Osteoblast (primary cell): Measurements from ENCODE around the gene ATG2B. TPM values are rescaled to one million over a fixed set of nuclear protein-coding genes. Genes with fewer than 3 reads are reported as not detected.

ENCODE experiments used
- DNase-seq: peaks from one replicate; pipeline ENCODE4 v3.0.0; 2011; ENCODE audit warnings: low spot score, mixed read lengths; ENCODE audit not compliant: insufficient read length; ENCODE audit errors: missing footprints
- H2AFZ ChIP-seq: 2 replicates; pipeline ENCODE4 v1.6.0; 2011; ENCODE audit warnings: mild to moderate bottlenecking, low read length
- H3K27ac ChIP-seq: 2 replicates; pipeline ENCODE4 v1.5.1; 2011; ENCODE audit warnings: mild to moderate bottlenecking, low read depth, low read length, moderate library complexity
- H3K27me3 ChIP-seq: 2 replicates; pipeline ENCODE4 v1.6.0; 2012; ENCODE audit warnings: mild to moderate bottlenecking, control low read depth, inconsistent platforms, low read length, moderate library complexity; ENCODE audit not compliant: insufficient read depth
- H3K36me3 ChIP-seq: 2 replicates; pipeline ENCODE4 v1.5.1; 2011; ENCODE audit warnings: mild to moderate bottlenecking, low read length, control low read depth, moderate library complexity; ENCODE audit not compliant: insufficient read depth
- H3K4me1 ChIP-seq: 2 replicates; pipeline ENCODE4 v1.5.1; 2011; ENCODE audit warnings: mild to moderate bottlenecking, low read length, control low read depth, moderate library complexity; ENCODE audit not compliant: insufficient read depth
- H3K4me2 ChIP-seq: 2 replicates; pipeline ENCODE4 v1.6.0; 2011; ENCODE audit warnings: mild to moderate bottlenecking, low read length; ENCODE audit not compliant: insufficient read depth
- H3K4me3 ChIP-seq: fragments of 200-600 bp; sonication (generic); 3 replicates; pipeline ENCODE4 v1.5.1; 2012; ENCODE audit warnings: mild to moderate bottlenecking, low read length, inconsistent platforms; ENCODE audit not compliant: insufficient read depth
- H3K79me2 ChIP-seq: 2 replicates; pipeline ENCODE4 v1.6.0; 2012; ENCODE audit warnings: mild to moderate bottlenecking, low read length, control low read depth, inconsistent platforms; ENCODE audit not compliant: insufficient read depth
- H3K9me3 ChIP-seq: 2 replicates; pipeline ENCODE4 v1.5.1; 2011; ENCODE audit warnings: low read depth, low read length, control low read depth
- H4K20me1 ChIP-seq: 2 replicates; pipeline ENCODE4 v1.6.0; 2012; ENCODE audit warnings: mild to moderate bottlenecking, low read length, control low read depth; ENCODE audit not compliant: insufficient read depth
- total RNA-seq: library from RNA; depleted of rRNA; stranded (reverse); fragments of >200 nt; gene quantifications from 2 replicates; pipeline ENCODE4 v1.2.3, GENCODE V29; 2012
- TF ChIP-seq, protein P1 (sequence below): IDR thresholded peaks from 2 replicates; pipeline ENCODE4 v1.5.1; 2011; ENCODE audit warnings: mild to moderate bottlenecking, low read depth, low read length, moderate library complexity; ENCODE audit errors: extremely low read depth

The ATG2B gene
- total RNA-seq, 1 donor = 35.1 TPM

DNA sequence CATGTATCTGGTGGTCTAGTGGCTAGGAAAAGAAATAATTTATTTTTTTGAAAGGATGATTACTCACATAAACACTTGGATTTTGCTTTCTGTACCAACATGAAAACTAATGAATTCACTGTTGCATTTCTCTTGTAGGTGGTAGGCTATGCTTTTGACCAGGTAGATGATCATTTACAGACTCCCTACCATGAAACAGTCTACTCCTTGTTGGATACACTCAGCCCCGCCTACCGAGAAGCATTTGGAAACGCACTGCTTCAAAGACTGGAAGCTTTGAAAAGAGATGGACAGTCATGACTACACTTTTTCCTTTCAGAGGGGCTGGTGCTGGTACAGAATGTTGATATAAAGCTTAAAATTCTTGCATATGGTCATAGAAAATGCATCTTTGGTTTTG, 22.2 kb upstream of the ATG2B start:
- Histone ChIP-seq H2AFZ (no peak overlapping the region), H3K4me3 (no peak overlapping the region), H3K4me1 (no peaks in the 10 kb centered on the region), H3K36me3 (peaks cover 11% of the 10 kb centered on the region), H4K20me1 (no peaks in the 10 kb centered on the region), H3K4me2 (no peak overlapping the region), H3K27ac (no peak overlapping the region), H3K27me3 (no peaks in the 10 kb centered on the region), H3K9me3 (no peaks in the 10 kb centered on the region), H3K79me2 (no peaks in the 10 kb centered on the region)
- TF ChIP-seq, protein P1, sequence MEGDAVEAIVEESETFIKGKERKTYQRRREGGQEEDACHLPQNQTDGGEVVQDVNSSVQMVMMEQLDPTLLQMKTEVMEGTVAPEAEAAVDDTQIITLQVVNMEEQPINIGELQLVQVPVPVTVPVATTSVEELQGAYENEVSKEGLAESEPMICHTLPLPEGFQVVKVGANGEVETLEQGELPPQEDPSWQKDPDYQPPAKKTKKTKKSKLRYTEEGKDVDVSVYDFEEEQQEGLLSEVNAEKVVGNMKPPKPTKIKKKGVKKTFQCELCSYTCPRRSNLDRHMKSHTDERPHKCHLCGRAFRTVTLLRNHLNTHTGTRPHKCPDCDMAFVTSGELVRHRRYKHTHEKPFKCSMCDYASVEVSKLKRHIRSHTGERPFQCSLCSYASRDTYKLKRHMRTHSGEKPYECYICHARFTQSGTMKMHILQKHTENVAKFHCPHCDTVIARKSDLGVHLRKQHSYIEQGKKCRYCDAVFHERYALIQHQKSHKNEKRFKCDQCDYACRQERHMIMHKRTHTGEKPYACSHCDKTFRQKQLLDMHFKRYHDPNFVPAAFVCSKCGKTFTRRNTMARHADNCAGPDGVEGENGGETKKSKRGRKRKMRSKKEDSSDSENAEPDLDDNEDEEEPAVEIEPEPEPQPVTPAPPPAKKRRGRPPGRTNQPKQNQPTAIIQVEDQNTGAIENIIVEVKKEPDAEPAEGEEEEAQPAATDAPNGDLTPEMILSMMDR = no peak
- DNase-seq = no peak

DNA sequence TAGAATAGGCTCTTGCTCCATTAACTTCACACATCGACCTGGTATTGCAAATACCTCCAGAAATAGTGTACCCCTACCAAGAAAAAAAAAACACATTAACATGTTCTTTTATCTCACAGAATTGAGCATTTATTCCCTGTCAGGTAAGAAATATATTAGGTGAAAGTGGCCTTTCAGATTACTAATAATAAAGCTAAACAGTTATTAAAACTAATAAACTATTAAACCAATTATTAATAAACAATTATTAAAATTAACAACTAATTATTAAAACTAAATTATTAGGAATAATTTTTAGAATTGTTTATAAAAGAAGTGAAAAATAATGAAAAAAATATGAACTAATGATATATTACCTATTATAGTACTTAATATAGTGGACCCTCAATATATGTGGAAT, 21.6 kb upstream of the ATG2B start:
- no peaks in the 10 kb centered on the region for H3K4me1 ChIP-seq
- no peak overlapping the region for H3K4me2 ChIP-seq
- no peak overlapping the region for H3K27ac ChIP-seq
- H3K4me3 ChIP-seq = no peak overlapping the region
- no peaks in the 10 kb centered on the region for H3K27me3 ChIP-seq
- H2AFZ ChIP-seq = no peak overlapping the region
- no peaks in the 10 kb centered on the region for H3K79me2 ChIP-seq
- no peaks in the 10 kb centered on the region for H4K20me1 ChIP-seq
- no peaks in the 10 kb centered on the region for H3K9me3 ChIP-seq
- no peak for DNase-seq
- TF ChIP-seq, protein P1 = no peak
- H3K36me3 ChIP-seq = peaks cover 11% of the 10 kb centered on the region

DNA sequence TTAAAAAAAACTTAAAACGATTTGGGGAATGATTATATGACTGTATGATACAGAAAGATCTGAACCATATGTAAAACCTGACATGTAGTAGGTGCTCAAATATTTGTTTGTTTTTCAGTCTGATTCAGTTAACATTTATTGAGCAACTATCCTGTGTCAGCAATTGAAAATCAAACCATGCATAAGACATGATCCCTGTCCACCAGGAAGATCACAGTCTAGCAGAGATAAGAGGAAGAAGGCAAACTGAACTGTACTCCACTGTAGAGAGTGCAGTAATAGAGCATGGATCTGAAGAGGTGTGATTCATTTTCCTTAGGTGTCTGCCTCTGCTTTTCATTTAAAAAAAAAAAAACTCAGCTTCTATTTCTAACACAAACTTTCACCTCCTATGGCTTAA, 20.9 kb upstream of the ATG2B start:
- Histone ChIP-seq H3K4me3 (no peak overlapping the region), H3K4me2 (no peak overlapping the region), H4K20me1 (no peaks in the 10 kb centered on the region), H3K4me1 (no peaks in the 10 kb centered on the region), H2AFZ (no peak overlapping the region), H3K9me3 (no peaks in the 10 kb centered on the region), H3K27ac (no peak overlapping the region), H3K27me3 (no peaks in the 10 kb centered on the region), H3K36me3 (peaks cover 11% of the 10 kb centered on the region), H3K79me2 (no peaks in the 10 kb centered on the region)
- TF ChIP-seq, protein P1 = no peak
- no peak for DNase-seq

DNA sequence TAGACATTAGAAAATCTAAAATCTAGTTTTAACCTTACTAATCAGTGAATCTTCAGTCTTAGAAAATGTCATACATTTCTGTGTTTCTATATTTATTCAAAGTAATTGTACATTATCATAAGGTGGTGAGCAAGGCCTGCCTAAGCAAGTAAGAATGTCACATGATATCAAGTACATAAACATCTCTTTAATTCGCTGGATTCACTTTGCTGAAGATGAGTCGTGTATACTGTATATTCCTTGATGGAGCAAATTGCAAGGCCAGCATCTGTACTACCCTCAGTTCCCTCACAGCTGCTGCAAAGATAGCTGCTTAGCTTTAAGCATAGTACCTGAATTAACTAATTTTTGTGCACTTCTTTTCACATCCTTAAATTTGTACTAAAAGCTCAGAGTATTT, 20.3 kb upstream of the ATG2B start:
- TF ChIP-seq, protein P1 = no peak
- Histone ChIP-seq H3K27ac (no peak overlapping the region), H3K4me2 (no peak overlapping the region), H3K36me3 (peaks cover 11% of the 10 kb centered on the region), H2AFZ (no peak overlapping the region), H3K9me3 (no peaks in the 10 kb centered on the region), H3K4me1 (no peaks in the 10 kb centered on the region), H3K4me3 (no peak overlapping the region), H4K20me1 (no peaks in the 10 kb centered on the region), H3K79me2 (peaks cover 4% of the 10 kb centered on the region), H3K27me3 (no peaks in the 10 kb centered on the region)
- DNase-seq = no peak
